Ovary (tissue), 3 donors: ENCODE results near the gene GTF2A1.

Experiments used
- EP300 ChIP-seq: sonication (generic); formaldehyde crosslinking; IDR thresholded peaks from one replicate; pipeline ENCODE4 v1.6.1; 2017; ENCODE audit warnings: antibody characterized with exemption
- POLR2A ChIP-seq: fragments of 450-650 bp; IDR thresholded peaks from one replicate; pipeline ENCODE4 v1.6.1; 2017; ENCODE audit warnings: antibody characterized with exemption, mild to moderate bottlenecking, moderate library complexity
- TF ChIP-seq, protein P1 (sequence below), 3 donors: fragments of 450-650 bp in 2 of 3; fragments of 200-600 bp in 1 of 3; IDR thresholded peaks; one replicate each; pipeline versions ENCODE4 v1.5.1 to v1.8.0; 2016 to 2022; ENCODE audit warnings: antibody characterized with exemption in 3 of 3, mild to moderate bottlenecking in 1 of 3
- donor health status: DM: no; HTN: no; CAD: no.

DNA sequence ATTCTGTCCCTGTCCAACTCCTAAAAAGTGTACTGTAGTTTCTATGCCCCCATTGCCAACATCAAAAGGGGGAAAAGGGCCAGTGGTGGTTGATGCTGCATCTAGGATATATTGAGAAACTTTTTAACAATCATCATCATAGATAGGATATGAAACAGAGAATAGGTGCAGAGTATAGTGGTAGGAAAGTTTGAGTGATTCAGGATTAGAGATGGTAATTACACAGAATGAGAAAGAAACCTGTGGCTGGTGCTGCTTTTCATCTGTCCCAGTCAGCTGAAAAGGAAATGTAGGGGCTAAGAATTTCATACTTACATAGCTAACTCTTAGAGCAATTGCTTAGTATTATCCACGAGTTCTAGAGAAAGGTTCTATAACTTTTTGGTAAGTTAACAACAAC lies 67.6 kb downstream of the GTF2A1 start:
- TF ChIP-seq, protein P1, sequence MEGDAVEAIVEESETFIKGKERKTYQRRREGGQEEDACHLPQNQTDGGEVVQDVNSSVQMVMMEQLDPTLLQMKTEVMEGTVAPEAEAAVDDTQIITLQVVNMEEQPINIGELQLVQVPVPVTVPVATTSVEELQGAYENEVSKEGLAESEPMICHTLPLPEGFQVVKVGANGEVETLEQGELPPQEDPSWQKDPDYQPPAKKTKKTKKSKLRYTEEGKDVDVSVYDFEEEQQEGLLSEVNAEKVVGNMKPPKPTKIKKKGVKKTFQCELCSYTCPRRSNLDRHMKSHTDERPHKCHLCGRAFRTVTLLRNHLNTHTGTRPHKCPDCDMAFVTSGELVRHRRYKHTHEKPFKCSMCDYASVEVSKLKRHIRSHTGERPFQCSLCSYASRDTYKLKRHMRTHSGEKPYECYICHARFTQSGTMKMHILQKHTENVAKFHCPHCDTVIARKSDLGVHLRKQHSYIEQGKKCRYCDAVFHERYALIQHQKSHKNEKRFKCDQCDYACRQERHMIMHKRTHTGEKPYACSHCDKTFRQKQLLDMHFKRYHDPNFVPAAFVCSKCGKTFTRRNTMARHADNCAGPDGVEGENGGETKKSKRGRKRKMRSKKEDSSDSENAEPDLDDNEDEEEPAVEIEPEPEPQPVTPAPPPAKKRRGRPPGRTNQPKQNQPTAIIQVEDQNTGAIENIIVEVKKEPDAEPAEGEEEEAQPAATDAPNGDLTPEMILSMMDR (IDR thresholded peaks at IDR 0.05) = no peak
- TF ChIP-seq POLR2A = no peak
- TF ChIP-seq EP300 = no peak
